GM12873 (cell line): ENCODE data around the gene ASAP3.

Source experiments
- TF ChIP-seq, protein P1 (sequence below): IDR thresholded peaks from 2 replicates; pipeline ENCODE4 v1.5.1; 2012; ENCODE audit warnings: low read depth, mild to moderate bottlenecking, moderate library complexity, low read length, control low read depth; ENCODE audit not compliant: insufficient read depth; ENCODE audit errors: missing control alignments

ASAP3 gene

DNA sequence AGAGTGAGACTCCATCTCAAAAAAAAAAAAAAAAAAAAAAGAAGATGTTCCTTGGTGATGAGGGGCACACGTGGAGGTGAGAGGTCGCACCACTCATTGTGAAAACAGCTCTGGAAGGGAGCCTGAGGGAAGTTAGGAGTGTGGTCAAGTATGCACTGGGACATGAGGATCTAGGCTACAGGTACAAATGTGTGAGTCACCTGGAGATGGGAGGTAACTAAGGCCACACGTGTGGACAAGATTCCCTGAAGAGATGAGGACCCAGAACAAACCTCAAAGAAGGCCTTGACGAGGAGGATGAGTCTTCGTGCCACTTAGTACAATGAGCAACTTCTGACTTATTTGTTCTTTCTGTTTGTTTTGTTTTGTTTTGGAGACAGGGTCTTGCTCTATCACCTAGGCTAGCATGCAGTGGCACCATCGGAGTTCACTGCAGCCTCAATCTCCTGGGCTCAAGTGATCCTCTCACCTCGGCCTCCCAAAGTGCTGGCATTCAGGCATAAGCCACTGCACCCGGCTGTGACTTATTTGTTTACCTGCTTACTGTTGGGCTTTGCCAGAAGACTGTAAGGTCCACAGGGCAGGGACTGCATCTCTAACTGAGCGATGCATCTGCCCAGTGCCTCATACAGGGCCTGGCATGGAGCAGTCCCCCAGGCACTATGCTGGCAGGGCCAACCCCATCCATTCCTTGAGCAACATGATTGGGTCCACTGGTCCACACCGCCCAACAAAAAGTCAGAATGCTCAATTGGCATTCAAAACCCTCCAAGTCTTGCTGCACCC is 6.4 kb downstream of the ASAP3 start:
- TF ChIP-seq, protein P1, sequence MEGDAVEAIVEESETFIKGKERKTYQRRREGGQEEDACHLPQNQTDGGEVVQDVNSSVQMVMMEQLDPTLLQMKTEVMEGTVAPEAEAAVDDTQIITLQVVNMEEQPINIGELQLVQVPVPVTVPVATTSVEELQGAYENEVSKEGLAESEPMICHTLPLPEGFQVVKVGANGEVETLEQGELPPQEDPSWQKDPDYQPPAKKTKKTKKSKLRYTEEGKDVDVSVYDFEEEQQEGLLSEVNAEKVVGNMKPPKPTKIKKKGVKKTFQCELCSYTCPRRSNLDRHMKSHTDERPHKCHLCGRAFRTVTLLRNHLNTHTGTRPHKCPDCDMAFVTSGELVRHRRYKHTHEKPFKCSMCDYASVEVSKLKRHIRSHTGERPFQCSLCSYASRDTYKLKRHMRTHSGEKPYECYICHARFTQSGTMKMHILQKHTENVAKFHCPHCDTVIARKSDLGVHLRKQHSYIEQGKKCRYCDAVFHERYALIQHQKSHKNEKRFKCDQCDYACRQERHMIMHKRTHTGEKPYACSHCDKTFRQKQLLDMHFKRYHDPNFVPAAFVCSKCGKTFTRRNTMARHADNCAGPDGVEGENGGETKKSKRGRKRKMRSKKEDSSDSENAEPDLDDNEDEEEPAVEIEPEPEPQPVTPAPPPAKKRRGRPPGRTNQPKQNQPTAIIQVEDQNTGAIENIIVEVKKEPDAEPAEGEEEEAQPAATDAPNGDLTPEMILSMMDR = no peak

DNA sequence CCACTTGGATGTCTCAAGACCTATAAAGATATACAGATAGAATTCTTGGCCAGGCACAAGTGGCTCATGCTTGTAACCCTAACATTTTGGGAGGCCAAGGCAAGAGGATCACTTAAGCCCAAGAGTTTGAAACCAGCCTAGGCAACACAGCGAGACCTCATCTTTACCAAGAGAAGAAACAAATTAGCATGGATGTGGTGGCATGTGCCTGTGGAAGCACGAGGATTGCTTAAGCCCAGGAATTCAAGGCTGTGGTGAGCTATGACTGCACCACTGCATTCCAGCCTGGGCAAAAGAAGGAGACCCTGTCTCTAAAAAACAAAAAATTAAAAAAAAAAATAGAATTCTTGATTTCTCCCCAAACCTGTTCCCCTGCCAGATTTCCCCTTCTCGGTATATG is 8.3 kb downstream of the ASAP3 start:
- TF ChIP-seq, protein P1 = no peak

DNA sequence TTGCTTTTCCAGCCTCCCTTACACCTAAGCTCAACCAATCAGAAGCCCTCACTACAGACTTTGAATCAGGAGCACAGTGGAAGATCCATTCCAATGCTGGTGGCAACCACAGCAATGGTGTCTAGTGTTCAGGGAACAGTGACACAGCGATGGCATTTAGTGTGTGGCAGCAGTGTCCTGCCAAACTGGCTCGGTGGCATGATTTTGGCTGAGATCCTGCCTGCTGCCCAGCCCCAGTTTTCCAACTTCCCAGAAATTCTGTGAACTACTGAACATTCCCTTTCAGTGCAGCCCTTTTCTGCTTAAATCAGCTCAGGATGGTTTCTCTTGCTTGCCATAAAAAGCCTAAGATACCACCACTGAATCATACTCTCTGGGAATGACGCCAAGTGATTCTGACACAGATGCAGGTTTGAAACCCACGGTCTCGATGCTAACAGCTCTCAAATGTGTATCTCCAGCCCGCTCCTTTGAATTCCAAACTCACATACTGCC is 8.8 kb downstream of the ASAP3 start:
- TF ChIP-seq, protein P1 = no peak

DNA sequence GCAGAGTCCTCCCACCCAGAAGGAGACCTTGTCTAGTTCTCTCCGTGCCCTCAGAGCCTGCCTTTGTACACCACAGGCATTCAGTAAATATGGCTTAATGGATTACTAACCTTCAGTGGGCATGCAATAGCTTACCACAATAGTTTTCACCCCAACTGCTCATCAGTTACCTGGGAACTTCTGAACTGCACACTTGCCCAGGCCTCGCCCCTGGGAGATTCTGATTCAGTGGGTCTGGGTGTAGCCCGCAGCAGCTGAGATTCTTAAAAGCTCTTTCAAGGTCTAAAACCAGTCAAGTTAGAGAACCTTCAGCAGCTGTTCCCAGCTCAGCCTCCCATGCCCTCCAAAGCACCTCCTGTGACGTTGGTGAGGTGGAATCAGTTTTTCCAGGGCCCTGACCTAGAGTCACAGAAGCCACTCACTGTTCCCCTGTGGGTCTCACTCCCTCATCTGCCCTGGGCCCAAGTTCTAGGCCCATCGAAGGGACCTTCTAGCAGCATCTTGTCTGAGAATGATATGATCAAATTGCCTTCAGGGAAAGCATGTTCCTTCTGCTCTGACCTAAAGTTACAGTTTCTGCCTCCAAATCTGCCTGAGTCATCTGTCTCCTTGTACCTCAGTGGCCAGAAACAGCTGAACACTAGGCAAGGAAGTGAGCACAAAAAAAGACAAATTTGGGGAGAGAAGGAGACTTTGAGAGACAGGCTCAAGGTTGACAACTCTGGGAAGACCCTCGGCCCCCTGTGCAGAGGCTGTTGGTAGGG is 10.8 kb downstream of the ASAP3 start:
- TF ChIP-seq, protein P1 = no peak

DNA sequence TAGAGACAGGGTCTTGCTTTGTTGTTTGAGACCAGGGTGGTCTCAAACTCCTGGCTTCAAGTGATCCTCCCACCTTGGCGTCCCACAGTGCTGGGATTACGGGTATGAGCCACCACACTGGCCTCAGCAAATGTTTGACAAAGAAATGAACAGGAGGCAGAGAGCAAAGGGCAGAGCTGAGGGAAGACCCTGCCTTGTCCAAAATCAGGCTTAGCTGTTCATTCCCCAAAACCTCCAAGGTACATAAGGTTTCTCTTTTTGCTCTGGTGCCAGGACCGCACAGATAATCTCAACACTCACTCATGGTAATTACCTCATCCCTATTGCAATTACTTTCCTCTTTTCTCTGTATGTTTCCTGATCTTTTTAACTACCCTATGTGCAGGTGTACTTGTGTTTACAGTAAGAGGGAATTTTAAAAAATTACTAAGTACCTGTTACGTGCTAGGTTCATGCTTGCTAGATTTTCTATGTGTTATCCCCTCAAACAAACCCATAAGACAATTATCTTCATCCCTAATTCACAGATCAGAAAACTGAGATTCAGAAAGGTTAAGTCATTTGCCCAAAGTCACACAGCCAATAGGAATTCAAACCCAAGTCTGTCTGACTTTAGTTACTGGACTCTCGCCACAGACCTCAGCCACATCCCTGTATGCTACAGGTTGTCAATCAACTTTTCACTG is 11.5 kb downstream of the ASAP3 start:
- TF ChIP-seq, protein P1 = no peak

DNA sequence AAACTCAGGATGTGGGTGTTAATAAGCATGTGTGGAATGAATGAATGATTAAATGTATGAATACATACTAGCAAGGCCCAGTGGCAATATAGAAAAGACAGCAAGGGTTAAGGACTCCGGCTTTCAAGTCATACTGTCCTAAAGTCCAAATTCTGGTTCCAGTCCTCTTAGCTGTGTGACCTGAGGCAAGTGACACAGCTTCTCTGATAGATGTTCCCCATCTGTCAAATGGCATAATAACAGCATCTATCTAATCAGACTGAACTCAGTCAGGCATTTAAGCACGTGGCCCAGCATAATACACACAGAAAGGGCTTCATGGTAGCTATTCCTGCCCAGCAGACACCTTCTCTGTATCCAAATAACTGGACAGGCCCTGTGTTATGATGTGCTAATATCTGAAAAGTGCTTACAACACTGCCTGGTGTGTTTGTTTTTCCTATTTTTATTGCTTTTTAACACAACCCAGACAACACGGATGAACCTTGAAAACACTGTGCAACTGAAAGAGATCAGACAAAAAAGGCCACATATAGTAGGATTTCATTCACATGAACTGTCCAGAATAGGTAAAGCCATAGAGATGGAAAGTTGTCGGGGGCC is 12.4 kb downstream of the ASAP3 start:
- TF ChIP-seq, protein P1 = no peak
